Stimulated activated CD8-positive, alpha-beta memory T cell treated with anti-CD3 and anti-CD28 coated beads, Interleukin-7, amount 100 ng/mL, for 1 hour (primary cell): ENCODE measurements around the gene MFRP.
A peak's percentile ranks its signal among the peaks of the same experiment; 100 is the strongest.

Experiments used
- DNase-seq, 2 donors: peaks; one replicate each; pipeline ENCODE4 v3.0.0-alpha.2; 2020; ENCODE audit warnings: low read depth in 2 of 2

MFRP gene

DNA sequence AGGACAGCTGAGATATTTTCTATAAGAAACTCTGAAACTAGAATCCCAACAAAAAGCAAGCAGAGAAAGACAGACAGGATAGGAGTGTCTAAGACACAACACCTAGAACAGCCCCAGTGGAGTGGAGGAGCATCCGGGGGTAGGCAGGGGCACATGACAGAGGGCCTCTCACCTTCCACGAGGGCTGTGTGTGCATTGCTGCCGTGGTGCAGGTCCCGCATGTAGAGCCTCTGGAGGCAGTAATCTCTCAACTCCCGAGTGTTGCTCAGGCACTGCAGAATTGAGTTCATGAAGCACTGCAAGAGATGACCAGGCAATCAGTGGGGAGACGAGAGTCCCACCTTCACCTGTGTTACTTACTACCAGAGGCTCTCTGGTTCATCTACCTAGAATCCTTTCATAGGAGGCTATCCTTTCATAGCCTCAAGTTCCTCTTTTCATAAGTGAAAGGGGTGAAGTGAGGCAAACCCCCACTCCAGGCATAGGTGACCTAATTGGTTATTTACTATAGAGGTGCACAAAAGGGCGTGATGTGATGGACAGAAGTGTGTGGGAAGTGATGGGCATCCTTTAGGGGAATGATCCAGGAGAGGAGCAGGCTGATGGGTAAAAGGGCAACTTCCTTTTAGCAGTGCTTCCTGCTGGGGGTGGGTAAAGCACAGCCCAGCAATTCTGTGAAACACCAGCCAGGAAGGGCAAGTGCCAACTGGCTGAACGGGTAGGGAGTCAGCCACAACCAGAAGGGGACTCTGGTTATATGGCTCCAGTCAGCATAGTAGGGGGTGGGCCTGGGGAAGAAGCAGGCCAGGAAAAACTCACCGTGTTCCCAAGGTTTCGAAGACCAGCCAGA lies 13.1 kb upstream of the MFRP start:
- DNase-seq = no peak

DNA sequence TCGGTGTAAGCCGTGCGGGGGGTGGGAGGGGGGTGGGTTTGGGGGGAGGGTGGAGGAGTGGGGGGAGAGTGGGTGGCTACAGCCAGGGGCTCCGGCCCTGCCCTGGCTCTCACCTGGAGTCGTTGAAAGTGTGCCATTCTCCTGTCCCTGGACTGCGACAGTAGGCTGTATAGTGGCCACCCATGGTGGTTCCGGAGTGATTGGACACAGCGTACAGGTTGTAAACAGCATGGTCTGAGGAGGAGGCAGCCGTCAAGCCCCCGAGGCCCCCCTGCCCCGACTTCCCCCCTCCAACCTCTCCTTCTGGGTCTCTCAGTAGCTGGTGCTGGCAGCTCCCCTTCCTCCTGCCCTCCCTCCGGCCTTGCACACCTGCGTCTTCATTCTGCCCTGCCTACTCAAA lies 10.6 kb upstream of the MFRP start:
- no peak for DNase-seq

DNA sequence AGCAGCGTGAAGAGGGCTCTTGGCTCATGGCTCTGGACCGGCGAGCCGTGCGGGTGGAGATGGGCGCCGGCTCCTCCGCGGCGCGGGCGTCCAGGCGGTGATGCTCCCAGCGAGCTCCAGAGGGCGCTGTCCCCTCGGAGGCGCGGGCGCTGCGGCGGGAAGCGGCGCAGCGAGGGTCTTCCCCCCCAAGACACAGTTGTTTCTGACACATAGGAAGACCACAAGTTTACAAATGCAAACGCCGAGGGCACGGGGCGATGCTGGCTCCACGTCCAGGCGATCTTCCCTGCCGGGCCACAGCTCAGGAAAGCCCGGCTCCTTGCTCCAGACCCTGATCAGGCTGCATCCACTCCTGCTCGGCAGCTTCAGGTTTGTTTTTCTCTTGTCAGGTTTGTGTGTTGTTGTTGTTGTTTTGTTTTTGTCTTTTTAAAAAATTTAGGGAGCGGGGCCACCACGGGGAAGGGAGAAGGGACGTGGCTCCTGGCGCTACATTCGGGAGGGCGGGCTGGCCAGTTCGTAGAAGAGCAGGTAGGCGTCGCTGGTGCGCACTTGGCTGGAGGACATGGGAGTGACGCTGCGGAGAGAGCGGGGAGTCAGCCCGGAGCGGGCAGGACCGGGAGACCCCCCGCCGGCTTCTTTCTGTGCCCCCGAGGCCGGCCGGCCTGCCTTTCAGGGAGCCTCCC lies 10.0 kb upstream of the MFRP start:
- peak; percentile 37 to 50 for DNase-seq

DNA sequence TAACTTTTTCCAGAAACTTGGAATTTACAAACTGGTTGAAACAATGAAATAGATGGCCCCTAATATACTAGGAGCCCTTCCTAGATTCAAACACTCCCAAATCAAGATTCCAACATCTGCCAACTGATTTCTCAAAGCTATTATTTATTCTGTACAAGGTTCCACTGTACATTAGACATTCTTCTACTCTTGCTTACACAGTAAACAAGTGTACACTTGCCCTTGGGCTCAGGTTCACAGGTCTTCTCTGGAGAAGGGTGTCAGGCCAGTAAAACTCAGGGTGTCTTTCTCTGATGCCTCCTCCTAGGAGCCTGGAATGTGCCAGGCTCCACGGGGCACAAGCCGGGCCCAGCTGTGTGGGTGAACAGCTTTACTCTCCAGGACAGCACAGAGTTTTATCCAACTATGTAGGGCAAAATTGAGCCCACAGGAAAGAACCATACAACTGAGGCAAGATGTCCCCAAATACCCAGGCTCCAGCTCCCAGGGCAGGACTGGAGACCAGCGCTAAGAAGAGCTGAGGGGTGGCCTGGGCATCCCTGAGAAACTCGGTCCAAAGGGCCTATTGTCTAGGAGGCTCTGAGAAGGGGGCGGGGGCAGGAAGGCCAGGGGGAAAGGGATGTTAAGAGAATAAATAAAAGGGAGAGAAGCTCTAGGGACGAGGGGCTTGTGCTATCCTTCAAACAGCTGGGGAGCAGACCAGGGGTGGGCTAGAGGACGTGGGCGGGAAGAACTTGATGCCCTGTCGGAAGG lies 8.8 kb upstream of the MFRP start:
- no peak for DNase-seq

DNA sequence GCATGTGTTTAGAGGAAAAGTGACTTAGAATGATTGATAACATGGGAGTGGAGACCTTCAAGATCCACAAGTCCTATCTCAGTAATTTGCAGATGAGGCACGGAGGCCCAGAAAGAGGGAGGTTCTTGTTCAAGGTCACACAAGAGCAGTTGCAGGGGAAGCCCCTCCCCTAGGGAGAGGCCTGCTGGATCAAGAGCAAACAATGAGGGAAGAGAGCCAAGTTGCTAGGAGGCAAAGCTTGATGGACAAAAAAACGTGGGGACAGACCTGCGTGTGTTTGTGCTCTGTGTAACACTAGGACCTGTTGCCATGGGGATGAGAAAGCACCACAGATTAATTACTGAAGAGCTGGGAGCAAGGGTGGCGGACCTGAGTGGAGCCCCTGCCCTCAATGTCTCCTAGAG lies 6.4 kb upstream of the MFRP start:
- DNase-seq = no peak

DNA sequence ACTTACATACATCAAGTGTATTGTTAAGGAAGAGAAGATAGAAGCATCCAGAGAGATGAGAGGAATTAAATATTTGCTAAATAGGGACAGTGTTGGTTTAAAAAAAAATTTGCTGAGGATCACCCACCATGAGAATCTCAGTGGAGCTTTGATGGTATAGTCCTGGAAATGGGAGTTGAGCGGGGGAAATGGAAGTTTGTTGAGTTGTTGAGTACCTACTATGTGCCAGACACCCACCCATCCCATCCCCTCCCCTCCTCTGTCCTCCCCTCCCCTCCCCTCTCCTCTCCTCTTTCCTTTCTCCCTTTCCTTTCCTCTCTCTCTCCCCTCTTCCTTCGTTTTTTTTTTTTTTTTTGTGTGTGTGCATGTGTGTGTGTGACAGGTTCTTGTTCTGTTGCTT lies 4.7 kb upstream of the MFRP start:
- DNase-seq = no peak

DNA sequence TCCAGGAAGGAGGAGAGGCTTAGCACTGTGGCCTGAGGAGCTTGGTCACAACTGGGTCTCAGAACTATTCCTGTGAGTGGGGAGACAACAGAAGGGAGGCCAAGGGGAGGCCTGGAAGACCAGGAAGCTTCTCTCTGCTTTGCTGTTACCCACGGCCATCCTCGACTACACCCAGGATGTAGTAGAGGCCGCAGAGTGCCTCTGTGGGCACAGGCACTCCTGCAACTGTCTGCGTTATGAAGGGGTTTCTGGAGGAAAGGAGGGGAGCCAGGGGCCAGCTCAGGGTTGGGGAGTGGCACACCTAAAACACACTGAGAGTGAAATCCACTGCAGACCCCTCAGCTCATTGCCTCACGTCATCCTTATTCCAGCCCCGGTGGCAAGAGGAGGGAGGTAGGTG lies 3.8 kb upstream of the MFRP start:
- no peak for DNase-seq

DNA sequence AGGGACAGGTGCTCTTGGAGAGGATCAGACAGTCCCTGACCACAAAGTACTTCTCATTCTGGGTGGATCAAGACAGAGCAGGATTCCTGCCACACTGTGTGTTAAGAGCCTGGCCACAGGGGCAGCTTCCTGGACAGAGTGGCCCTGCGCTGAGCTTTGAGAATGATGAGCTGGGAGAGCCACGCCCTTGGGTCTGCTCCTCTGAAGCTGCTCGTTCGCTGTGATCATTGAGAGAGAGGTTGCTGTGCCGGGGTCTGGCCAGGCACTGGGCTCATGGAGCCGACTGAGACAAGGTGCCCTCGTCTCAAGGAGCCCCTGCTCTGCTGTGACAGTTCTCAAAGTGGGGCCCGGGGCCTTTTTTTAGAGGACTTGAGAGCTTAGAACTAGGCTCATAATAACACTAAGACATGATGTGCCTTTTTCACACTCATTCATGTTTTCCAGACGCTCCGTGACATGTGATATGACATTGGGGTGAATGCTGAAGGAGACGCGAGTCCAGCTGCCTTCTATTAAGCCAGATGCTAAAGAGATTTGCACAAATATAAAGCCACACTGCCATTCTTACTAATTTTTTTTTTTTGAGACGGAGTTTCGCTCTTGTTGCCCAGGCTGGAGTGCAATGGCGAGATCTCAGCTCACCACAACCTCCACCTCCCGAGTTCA lies 1.6 kb upstream of the MFRP start:
- no peak for DNase-seq

DNA sequence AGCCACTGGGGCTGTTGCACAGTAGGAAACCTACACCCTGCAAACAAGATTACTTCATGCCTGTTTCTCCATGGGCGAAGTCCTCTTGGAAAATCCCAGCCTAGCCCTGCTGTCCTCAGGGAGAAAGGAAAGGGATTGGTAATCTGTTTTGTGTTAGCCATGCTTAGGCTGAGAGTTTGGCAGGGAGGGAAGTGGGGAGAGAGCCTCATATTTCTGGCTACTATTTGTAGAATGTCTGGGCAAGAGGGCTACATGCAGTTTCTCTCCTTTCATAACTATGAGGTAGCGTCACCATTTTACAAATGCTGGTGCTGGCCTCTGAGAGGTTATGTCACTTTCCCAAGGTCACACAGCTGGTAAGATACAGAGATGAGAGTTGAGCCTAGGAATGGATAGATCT lies 737 bp upstream of the MFRP start:
- DNase-seq = no peak

DNA sequence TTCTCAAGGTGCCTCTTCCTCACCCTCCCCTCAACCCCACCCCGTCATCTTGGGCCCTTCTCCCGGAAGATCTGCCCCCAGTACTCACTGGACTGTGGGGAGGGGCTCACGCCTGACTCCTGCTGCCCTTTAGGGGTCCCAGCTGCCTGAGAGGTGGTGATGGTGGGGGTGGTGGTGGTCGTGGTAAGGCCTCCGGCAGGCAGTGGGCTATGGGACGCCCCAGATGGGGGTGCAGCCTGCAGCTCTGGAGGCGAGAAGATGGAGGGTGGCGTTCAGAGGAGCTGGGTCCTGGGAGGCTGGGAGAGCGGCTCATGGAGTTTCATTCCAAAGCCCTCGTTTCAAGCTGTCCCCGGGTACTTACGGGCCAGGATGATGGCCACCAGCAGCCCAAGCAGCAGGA lies 820 bp downstream of the MFRP start:
- no peak for DNase-seq

DNA sequence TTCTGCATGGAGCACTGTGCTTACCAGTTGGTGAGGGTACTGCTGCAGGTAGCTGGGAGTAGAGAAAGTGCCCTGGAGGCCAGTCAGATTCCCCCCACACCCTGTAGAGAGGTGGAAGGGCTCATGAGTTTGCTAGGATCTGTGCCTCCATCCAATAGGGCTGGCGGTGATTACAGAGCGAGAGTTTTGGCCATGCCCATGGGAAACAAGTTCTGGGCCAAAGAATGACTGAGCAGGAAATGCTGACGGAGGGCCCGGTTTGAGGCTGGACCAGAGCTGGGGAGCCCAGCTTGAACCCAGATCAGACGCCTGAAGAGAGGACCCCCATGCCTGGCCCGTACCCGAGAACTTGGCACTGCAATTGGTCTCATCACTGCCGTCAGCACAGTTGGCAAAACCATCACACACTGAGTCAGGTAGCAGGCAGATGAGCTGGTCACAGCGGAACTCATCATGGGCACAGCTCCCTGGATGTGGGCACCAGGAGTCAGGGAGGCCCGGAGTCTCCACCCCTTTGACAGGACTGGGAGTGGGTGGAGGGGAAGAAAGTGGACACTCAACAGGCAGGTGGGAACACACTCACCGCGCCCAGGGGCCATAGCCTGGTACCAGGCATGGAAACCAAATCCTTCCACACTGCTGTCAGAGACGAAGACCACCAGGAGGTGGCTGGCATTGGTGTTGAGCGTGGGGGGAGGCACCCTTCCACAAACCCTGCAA lies 2.1 kb downstream of the MFRP start:
- DNase-seq = no peak

DNA sequence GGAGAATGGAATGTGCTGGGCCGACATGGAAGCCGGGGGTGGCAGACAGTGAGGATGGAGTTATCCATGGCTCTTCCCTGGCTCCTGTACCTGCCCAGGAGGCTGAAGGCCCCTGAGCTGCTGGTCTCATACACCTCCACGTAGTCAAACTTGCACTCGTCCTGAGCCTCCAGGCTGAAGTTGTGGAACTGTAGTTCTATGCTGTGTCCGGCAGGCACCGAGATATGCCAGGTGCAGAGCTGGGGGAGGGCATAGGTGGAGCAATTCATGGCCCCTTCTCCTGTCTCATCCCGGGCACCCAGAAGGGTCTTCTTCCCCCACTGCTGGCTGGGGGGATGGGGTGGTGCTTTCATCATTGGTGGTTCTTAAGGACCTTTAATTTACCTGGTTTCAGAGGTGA lies 2.8 kb downstream of the MFRP start:
- no peak for DNase-seq

DNA sequence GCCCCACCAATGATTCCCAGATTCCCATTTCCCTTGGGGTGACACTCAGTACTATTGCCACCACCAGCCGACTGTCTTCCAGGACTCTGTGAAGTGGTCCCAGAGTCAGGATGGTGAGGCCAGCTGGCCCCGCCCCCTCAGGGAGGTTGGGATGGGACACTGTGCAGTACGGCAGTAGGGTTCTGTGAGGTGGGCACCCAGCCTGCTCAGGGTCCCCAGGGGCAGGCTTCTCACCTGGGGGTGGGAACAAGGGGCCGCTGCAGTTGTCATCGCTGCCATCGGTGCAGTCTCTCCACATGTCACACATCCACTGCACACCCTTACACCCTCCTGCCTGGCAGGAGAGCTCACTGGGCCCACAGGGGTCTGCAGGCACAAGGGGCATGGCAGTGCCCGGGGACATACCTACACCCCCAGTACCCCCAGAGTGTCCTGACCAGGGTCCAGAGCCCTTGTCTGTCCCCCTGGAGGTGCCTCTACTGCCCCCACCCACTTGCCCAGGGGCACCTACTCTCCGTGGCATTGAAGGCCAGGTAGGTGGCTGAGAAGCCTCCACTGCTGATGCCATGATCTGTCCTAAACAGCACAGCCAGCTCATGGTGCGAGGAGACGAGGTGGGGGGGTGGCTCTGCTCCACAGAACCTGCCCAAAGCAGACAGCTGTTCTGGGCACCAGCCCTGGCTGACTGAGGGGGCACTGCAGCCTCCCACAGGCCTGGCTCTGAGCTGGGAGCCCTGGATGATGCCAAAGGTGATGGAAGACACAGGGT lies 4.0 kb downstream of the MFRP start:
- no peak for DNase-seq

DNA sequence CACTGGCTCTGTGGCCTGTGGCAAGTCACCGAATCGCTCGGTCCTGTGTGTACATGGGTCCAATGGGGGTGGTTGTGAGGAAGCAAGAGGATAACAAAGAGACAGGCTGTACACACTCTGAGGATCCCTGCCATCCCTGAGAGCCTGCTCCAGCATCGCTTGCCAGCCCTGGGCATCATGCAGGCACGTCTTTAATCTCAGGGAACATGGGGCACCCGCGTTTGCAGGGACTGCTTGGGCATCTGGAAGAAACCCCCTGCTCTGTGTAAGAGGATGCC lies 4.5 kb downstream of the MFRP start:
- no peak for DNase-seq

DNA sequence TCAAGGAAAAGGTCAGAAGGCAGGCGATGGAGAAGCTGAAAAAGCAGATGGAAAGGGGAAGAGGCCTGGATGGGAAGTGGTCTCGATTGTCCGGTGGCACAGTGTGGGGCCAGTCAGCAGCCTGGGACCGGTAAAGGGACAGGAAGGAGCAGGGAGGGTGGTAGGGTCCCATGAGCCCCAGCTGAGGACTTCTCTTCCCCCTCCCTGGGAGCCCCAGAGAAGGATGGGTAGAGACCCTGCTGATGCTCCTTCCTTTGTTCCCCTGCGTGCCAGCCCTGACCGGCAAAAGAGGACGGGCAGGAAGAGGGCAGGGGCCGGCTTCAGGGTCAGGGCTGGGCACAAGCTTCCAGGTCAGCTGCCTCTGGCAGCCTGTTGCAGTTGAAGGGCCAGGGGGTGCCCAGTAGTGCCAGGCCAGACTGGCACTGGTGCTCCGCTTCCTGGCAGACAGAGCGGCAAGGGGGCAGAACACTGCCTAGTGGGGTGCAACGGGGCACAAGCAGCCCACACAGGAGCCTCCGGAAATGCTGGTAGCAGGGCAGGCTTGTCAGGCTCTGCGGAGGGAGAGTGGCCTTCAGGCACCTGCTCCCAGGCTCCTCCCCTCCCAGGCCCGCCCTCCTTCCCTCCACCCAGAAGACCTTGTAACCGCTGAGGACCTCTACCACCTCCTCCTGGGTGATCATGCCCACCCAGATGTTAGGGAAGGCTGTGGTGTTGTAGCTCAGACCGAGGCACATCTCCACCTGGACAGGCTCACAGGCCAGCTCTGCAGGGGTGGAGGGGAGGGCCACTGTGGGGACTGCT lies 5.1 kb downstream of the MFRP start:
- DNase-seq = no peak

DNA sequence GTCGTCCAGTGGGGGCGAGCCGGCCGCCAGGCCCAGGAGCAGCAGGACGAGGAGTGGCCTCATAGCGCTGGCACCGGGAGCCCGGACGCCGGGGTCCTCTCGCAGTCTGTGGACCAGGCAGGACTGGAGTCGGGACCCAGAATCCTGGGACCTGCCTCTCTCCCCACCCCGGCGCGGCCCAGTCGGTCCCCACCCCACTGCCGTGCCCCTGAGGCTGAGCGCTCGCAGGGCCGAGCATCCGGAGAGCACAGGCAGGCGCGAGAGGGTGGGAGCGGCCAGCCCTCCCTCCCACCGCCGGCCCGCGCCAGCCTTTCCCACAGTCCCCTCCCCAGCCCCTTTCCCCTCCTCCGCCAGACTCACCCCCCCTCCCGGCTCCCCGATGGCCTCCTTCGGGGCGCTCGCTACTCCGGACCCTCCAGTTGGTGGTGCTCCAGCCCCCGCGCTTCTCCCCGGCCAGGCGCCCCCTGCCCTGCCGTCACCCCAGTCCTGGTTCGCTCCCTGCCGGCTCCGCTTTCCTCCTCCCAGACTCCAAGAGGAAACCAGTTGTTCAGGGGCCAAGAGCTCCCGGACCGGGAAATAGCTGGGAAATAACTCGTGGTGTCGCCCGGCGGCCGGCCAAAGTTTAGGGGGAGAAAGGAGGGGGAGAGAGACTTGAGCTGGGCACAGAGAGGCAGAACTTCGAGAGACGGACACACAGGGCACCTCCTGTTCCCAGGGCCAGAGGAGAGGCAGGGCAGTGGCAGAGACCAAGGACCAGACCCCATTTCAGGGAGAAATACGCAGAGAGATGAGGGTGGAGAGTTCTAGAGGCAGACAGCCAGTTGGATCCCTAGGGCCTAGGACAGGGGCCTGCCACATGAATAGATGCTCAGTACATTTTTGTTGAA lies 5.9 kb downstream of the MFRP start, which contains the start of gene C1QTNF5:
TSS of gene C1QTNF5 (minus strand) at position 549 of the 887 bp plus-strand sequence. CDS start at position 63, 486 bp downstream.
- DNase-seq = no peak

DNA sequence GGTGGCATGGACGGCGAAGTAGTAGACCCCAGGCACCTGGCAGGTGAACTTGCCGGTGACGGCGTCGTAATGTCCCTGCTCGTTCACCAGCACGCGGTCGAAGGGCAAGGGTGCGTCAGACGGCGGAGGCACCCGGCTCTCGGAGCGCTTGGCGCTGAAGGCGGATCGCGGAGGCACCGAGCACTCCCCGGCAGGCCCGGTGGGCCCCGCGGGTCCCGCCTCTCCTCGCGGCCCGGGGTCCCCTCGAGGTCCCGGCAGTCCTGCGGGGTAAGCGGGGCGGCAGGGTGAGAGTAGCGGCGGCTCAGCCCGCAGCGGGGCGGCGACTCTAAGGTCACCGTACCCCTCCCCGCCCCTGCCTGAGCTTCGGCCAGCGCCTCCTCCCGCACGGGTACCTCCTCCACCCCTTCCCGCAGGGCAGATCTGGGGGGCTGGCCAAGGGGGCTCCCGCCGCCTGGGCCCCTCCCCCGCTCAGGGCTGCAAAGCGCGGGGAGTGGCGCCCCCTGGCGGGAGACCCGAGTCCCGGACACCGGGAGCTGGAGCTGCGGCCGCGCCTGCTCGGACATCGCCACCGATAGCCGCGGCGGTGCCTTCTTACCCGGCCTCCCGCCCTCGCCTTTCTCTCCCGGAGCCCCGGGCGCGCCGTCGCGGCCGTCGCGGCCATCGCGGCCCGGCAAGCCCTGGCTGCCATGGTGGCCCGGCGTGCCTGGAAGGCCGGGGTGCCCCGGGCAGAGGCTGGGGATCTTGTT lies 6.7 kb downstream of the MFRP start:
- no peak for DNase-seq

DNA sequence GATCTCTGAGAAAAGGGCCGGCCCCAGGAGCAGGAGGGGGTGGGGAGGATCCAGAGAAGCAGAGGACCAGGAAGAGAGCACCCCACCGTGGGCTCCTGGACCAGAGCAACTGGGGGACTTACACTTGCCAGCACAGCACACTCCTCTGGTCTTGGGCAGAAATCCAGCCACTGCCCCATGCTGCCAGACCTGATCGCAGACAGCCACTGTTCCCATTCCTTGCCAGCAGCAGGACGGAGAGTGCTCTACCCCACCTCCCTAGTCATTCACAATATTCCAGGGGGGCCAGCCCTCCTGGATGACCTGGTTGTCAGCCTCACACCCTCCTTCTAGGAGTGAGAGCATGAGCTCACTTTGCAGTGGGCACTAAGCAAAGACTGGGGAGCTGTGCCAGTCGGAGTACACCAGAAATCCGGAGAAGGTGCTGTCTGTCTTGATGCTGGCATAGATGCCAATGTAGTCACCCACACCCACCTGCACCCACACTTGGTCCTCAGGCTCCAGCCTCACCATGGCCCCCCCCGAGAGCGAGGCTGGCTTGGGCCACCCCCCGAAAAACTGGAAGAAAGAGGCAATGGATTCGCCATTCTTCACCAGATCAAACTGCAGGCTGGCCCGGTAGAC lies 7.4 kb downstream of the MFRP start:
- no peak for DNase-seq
